ENCODE measurements around the gene CMTR2.

CMTR2 gene

GRCh38 chr16:71276589-71277334 is 12.4 kb downstream of the CMTR2 start:
- no peak for DNase-seq (ENCODE audit: low spot score)

- no peak for DNase-seq (ENCODE audit: low spot score)
Measured at GRCh38 chr16:71273384-71273783, 15.8 kb downstream of the CMTR2 start.

GRCh38 chr16:71264299-71264698 is 24.9 kb downstream of the CMTR2 start:
- no peak for DNase-seq (ENCODE audit: low spot score)

- no peak for DNase-seq (ENCODE audit: low spot score)
Measured at GRCh38 chr16:71263582-71263981, 25.6 kb downstream of the CMTR2 start.

- DNase-seq (ENCODE audit: low spot score): no peak
Measured at GRCh38 chr16:71262391-71262790, 26.8 kb downstream of the CMTR2 start.

GRCh38 chr16:71260995-71261394 is 28.2 kb downstream of the CMTR2 start:
- no peak for DNase-seq (ENCODE audit: low spot score)

GRCh38 chr16:71259086-71259485 is 30.1 kb downstream of the CMTR2 start:
- DNase-seq (ENCODE audit: low spot score): no peak

GRCh38 chr16:71258372-71258771 is 30.8 kb downstream of the CMTR2 start:
- DNase-seq (ENCODE audit: low spot score): no peak

- DNase-seq (ENCODE audit: low spot score): no peak
Measured at GRCh38 chr16:71257768-71258167, 31.4 kb downstream of the CMTR2 start.

GRCh38 chr16:71255721-71256120 is 33.5 kb downstream of the CMTR2 start:
- no peak for DNase-seq (ENCODE audit: low spot score)

GRCh38 chr16:71254832-71255525 is 34.2 kb downstream of the CMTR2 start:
- no peak for DNase-seq (ENCODE audit: low spot score)

- no peak for DNase-seq (ENCODE audit: low spot score)
Measured at GRCh38 chr16:71250461-71251235, 38.6 kb downstream of the CMTR2 start.

- DNase-seq (ENCODE audit: low spot score): no peak
Measured at GRCh38 chr16:71249399-71249798, 39.8 kb downstream of the CMTR2 start.

GRCh38 chr16:71247478-71247877 is 41.7 kb downstream of the CMTR2 start:
- no peak for DNase-seq (ENCODE audit: low spot score)

- DNase-seq (ENCODE audit: low spot score): no peak
Measured at GRCh38 chr16:71246309-71246708, 42.9 kb downstream of the CMTR2 start.

- no peak for DNase-seq (ENCODE audit: low spot score)
Measured at GRCh38 chr16:71244521-71244920, 44.7 kb downstream of the CMTR2 start.

GRCh38 chr16:71242601-71243000 is 46.6 kb downstream of the CMTR2 start:
- DNase-seq (ENCODE audit: low spot score): no peak

- no peak for DNase-seq (ENCODE audit: low spot score)
Measured at GRCh38 chr16:71242036-71242435, 47.2 kb downstream of the CMTR2 start.

Measured in kidney tubule cell (primary cell).